Activated CD4-positive, alpha-beta memory T cell treated with anti-CD3 and anti-CD28 coated beads for 36 hours (primary cell): ENCODE measurements around the gene IL12B. TPM values are rescaled to one million over a fixed set of nuclear protein-coding genes. Genes with fewer than 3 reads are reported as not detected.
"Not testable (repeated sequence)": the region's sequence is repeated elsewhere in the genome, so short reads cannot be mapped to it uniquely, and the experiment has no call there.

ENCODE experiments used
- CTCF ChIA-PET: fragments of 350-600 bp; sonication (Branson Sonifier 250); formaldehyde crosslinking; loops from one replicate; lab custom pipeline; 2021; ENCODE audit warnings: antibody characterized with exemption, inconsistent platforms; lab: Charles Lee
- POLR2A ChIA-PET: fragments of 350-600 bp; sonication (Branson Sonifier 250); formaldehyde crosslinking; loops from one replicate; lab custom pipeline; 2021; ENCODE audit warnings: antibody characterized with exemption; lab: Charles Lee
- DNase-seq: peaks from one replicate; pipeline ENCODE4 v3.0.0-alpha.2; 2020
- H3K27ac Mint-ChIP-seq: one replicate; pipeline ENCODE4 v1.8.0; 2021; ENCODE audit warnings: mixed read lengths
- H3K27me3 Mint-ChIP-seq: one replicate; pipeline ENCODE4 v1.8.0; 2021; ENCODE audit warnings: mixed read lengths
- H3K36me3 Mint-ChIP-seq: one replicate; pipeline ENCODE4 v1.8.0; 2021; ENCODE audit warnings: mixed read lengths
- H3K4me1 Mint-ChIP-seq: one replicate; pipeline ENCODE4 v1.8.0; 2021; ENCODE audit warnings: low read depth, mixed read lengths
- H3K4me3 Mint-ChIP-seq: one replicate; pipeline ENCODE4 v1.8.0; 2021; ENCODE audit warnings: mild to moderate bottlenecking, mixed read lengths
- H3K9me3 Mint-ChIP-seq: one replicate; pipeline ENCODE4 v1.8.0; 2021; ENCODE audit warnings: mixed read lengths
- intact Hi-C: fragments of 100-400 bp; cut with micrococcal nuclease; formaldehyde crosslinking; loops from one replicate; pipeline ENCODE4 v1.15.1; 2023
- total RNA-seq, 2 experiments: library from RNA; stranded (reverse); gene quantifications; one replicate each; pipeline ENCODE4 v1.2.3, GENCODE V29; 2021

IL12B gene
- not detected for total RNA-seq

GRCh38 chr5:159330131-159330800 is at the start of gene IL12B:
Gene IL12B, minus strand, starts transcription at chr5:159330487. Its CDS starts 3,705 bp downstream, at chr5:159326782.
- H3K27ac Mint-ChIP-seq: no peak within 1 kb of the TSS
- ChIA-PET POLR2A (no interaction called here), CTCF (interaction anchor here (0.7 kb wide), 2 partner anchors 10 to 218 kb away, joined by 3 to 4 read pairs; no protein-coding TSS in a partner anchor)
- no peaks in the 10 kb centered on the region for H3K9me3 Mint-ChIP-seq
- H3K36me3 Mint-ChIP-seq: no peaks in the 10 kb centered on the region
- intact Hi-C loops: loop anchor here (2.0 to 10.0 kb wide), 4 partner anchors 173 to 657 kb away; partner anchors contain the start of gene ADRA1B
- no peaks in the 10 kb centered on the region for H3K27me3 Mint-ChIP-seq
- H3K4me3 Mint-ChIP-seq: peak within 1 kb of the TSS; percentile 61
- no peak for DNase-seq
- H3K4me1 Mint-ChIP-seq: peaks cover 16% of the 10 kb centered on the region

- H3K4me1 Mint-ChIP-seq: no peaks in the 10 kb centered on the region
- POLR2A ChIA-PET: no interaction called here
These were observed 47.4 kb upstream of the IL12B start for GRCh38 chr5:159377653-159378052.

GRCh38 chr5:159367866-159368265 is 37.6 kb upstream of the IL12B start:
- H3K27me3 Mint-ChIP-seq, H3K4me1 Mint-ChIP-seq, H3K27ac Mint-ChIP-seq, DNase-seq, intact Hi-C loops, H3K36me3 Mint-ChIP-seq, H3K4me3 Mint-ChIP-seq, H3K9me3 Mint-ChIP-seq, POLR2A ChIA-PET, CTCF ChIA-PET: not testable (repeated sequence)

More at GRCh38 chr5:159377653-159378052, 47.4 kb upstream of the IL12B start:
- no peak overlapping the region for H3K4me3 Mint-ChIP-seq
- peaks cover 22% of the 10 kb centered on the region for H3K36me3 Mint-ChIP-seq
- H3K9me3 Mint-ChIP-seq: peaks cover 54% of the 10 kb centered on the region
- DNase-seq: no peak
- no peak overlapping the region for H3K27ac Mint-ChIP-seq
- intact Hi-C loops: no loop called here
- CTCF ChIA-PET: no interaction called here
- no peaks in the 10 kb centered on the region for H3K27me3 Mint-ChIP-seq

- POLR2A ChIA-PET, CTCF ChIA-PET: not testable (repeated sequence)
These were observed 36.5 kb upstream of the IL12B start for GRCh38 chr5:159366776-159367175.

GRCh38 chr5:159362220-159362619 is 31.9 kb upstream of the IL12B start:
- Mint-ChIP-seq H3K27me3 (peaks cover 2% of the 10 kb centered on the region), H3K27ac (no peak overlapping the region), H3K4me1 (peaks cover 2% of the 10 kb centered on the region), H3K36me3 (no peaks in the 10 kb centered on the region), H3K4me3 (no peak overlapping the region), H3K9me3 (no peaks in the 10 kb centered on the region)
- DNase-seq: no peak
- intact Hi-C loops: no loop called here
- ChIA-PET POLR2A (no interaction called here), CTCF (interaction anchor here (1.1 kb wide), 1 partner anchor 31 kb away, joined by 3 read pairs; no protein-coding TSS in a partner anchor)

More at GRCh38 chr5:159366776-159367175, 36.5 kb upstream of the IL12B start:
- intact Hi-C loops, H3K36me3 Mint-ChIP-seq, H3K4me1 Mint-ChIP-seq, H3K27ac Mint-ChIP-seq, H3K4me3 Mint-ChIP-seq, DNase-seq, H3K27me3 Mint-ChIP-seq, H3K9me3 Mint-ChIP-seq: not testable (repeated sequence)

GRCh38 chr5:159359871-159360270 is 29.6 kb upstream of the IL12B start:
- H3K4me3 Mint-ChIP-seq, H3K27me3 Mint-ChIP-seq, DNase-seq, intact Hi-C loops, POLR2A ChIA-PET, H3K4me1 Mint-ChIP-seq, H3K27ac Mint-ChIP-seq, H3K36me3 Mint-ChIP-seq, H3K9me3 Mint-ChIP-seq, CTCF ChIA-PET: not testable (repeated sequence)

- Mint-ChIP-seq H3K27me3 (peaks cover 2% of the 10 kb centered on the region), H3K4me3 (no peak overlapping the region), H3K36me3 (no peaks in the 10 kb centered on the region), H3K9me3 (no peaks in the 10 kb centered on the region), H3K4me1 (peaks cover 2% of the 10 kb centered on the region), H3K27ac (no peak overlapping the region)
- intact Hi-C loops: no loop called here
- DNase-seq: no peak
- ChIA-PET CTCF (interaction anchor here (1.2 kb wide), 1 partner anchor 42 kb away, joined by 5 read pairs; no protein-coding TSS in a partner anchor), POLR2A (no interaction called here)
These were observed 29.1 kb upstream of the IL12B start for GRCh38 chr5:159359408-159359807.

- intact Hi-C loops: no loop called here
- Mint-ChIP-seq H3K36me3 (no peaks in the 10 kb centered on the region), H3K4me3 (no peak overlapping the region), H3K9me3 (no peaks in the 10 kb centered on the region), H3K27ac (no peak overlapping the region), H3K4me1 (peaks cover 5% of the 10 kb centered on the region), H3K27me3 (peaks cover 2% of the 10 kb centered on the region)
- DNase-seq: no peak
- POLR2A ChIA-PET: no interaction called here
- CTCF ChIA-PET: interaction anchor here (0.7 kb wide), 2 partner anchors 22 to 37 kb away, joined by 3 to 5 read pairs; no protein-coding TSS in a partner anchor
These were observed 23.5 kb upstream of the IL12B start for GRCh38 chr5:159353661-159354252.

GRCh38 chr5:159350644-159351043 is 20.4 kb upstream of the IL12B start:
- H3K36me3 Mint-ChIP-seq, DNase-seq, H3K9me3 Mint-ChIP-seq, CTCF ChIA-PET, POLR2A ChIA-PET, H3K27me3 Mint-ChIP-seq, H3K4me3 Mint-ChIP-seq, intact Hi-C loops, H3K4me1 Mint-ChIP-seq, H3K27ac Mint-ChIP-seq: not testable (repeated sequence)

- H3K4me1 Mint-ChIP-seq, intact Hi-C loops, H3K9me3 Mint-ChIP-seq, POLR2A ChIA-PET, H3K27me3 Mint-ChIP-seq, H3K36me3 Mint-ChIP-seq, H3K27ac Mint-ChIP-seq, H3K4me3 Mint-ChIP-seq, CTCF ChIA-PET, DNase-seq: not testable (repeated sequence)
These were observed 19.9 kb upstream of the IL12B start for GRCh38 chr5:159350216-159350615.

- DNase-seq: no peak
- no peaks in the 10 kb centered on the region for H3K36me3 Mint-ChIP-seq
- ChIA-PET POLR2A (no interaction called here), CTCF (interaction anchor here (0.9 to 1.1 kb wide), 2 partner anchors 13 to 170 kb away, joined by 3 read pairs; no protein-coding TSS in a partner anchor)
- peaks cover 10% of the 10 kb centered on the region for H3K9me3 Mint-ChIP-seq
- peaks cover 33% of the 10 kb centered on the region for H3K4me1 Mint-ChIP-seq
- H3K4me3 Mint-ChIP-seq: no peak overlapping the region
- H3K27me3 Mint-ChIP-seq: no peaks in the 10 kb centered on the region
- no peak overlapping the region for H3K27ac Mint-ChIP-seq
- intact Hi-C loops: no loop called here
These were observed 15.6 kb upstream of the IL12B start for GRCh38 chr5:159345861-159346260.

GRCh38 chr5:159345336-159345735 is 15.0 kb upstream of the IL12B start:
- Mint-ChIP-seq H3K36me3 (no peaks in the 10 kb centered on the region), H3K9me3 (peaks cover 10% of the 10 kb centered on the region), H3K4me3 (no peak overlapping the region), H3K27me3 (no peaks in the 10 kb centered on the region), H3K4me1 (peaks cover 38% of the 10 kb centered on the region), H3K27ac (no peak overlapping the region)
- no peak for DNase-seq
- POLR2A ChIA-PET: no interaction called here
- CTCF ChIA-PET: interaction anchor here (0.9 to 1.1 kb wide), 2 partner anchors 12 to 170 kb away, joined by 3 read pairs; no protein-coding TSS in a partner anchor
- intact Hi-C loops: no loop called here
